Neutrophil (primary cell): ENCODE results near the gene THUMPD3.

ENCODE experiments used
- H3K27ac ChIP-seq: fragments of 200-600 bp; sonication (generic); 2 replicates; pipeline ENCODE4 v1.5.1; 2016; ENCODE audit warnings: mild to moderate bottlenecking, moderate library complexity
- H3K27me3 ChIP-seq: fragments of 200-600 bp; sonication (generic); 2 replicates; pipeline ENCODE4 v1.6.0; 2016; ENCODE audit warnings: mild to moderate bottlenecking
- H3K36me3 ChIP-seq: fragments of 200-600 bp; sonication (generic); 2 replicates; pipeline ENCODE4 v1.5.1; 2017
- H3K4me1 ChIP-seq, 2 experiments: fragments of 200-600 bp in 1 of 2; sonication (generic) in 1 of 2; 1 replicate in 1 of 2; 2 replicates in 1 of 2; pipeline versions ENCODE4 v1.5.1 to v1.6.1; 2013 to 2016; ENCODE audit warnings: low read depth in 1 of 2, low read length in 1 of 2, mild to moderate bottlenecking in 1 of 2, moderate library complexity in 1 of 2; ENCODE audit not compliant: control insufficient read depth in 1 of 2, insufficient read depth in 1 of 2
- H3K4me3 ChIP-seq, 2 experiments: fragments of 200-600 bp in 1 of 2; sonication (generic) in 1 of 2; 1 replicate in 1 of 2; 2 replicates in 1 of 2; pipeline ENCODE4 v1.5.1; 2013 to 2016; ENCODE audit warnings: low read depth in 1 of 2, low read length in 1 of 2, mild to moderate bottlenecking in 1 of 2, moderate library complexity in 1 of 2
- H3K9me3 ChIP-seq: fragments of 200-600 bp; sonication (generic); 2 replicates; pipeline ENCODE4 v1.5.1; 2016
- CTCF ChIP-seq: fragments of 200-600 bp; sonication (generic); IDR thresholded peaks from 2 replicates; pipeline ENCODE4 v1.5.1; 2016; ENCODE audit warnings: antibody characterized with exemption

Gene THUMPD3

GRCh38 chr3:9388142-9388541 is 25.3 kb downstream of the THUMPD3 start:
- Histone ChIP-seq H3K4me3 (no peak overlapping the region), H3K4me1 (peaks cover 48 to 68% of the 10 kb centered on the region in 2 experiments), H3K9me3 (no peaks in the 10 kb centered on the region), H3K27me3 (no peaks in the 10 kb centered on the region), H3K36me3 (peaks cover 38% of the 10 kb centered on the region), H3K27ac (no peak overlapping the region)
- TF ChIP-seq CTCF: no peak

GRCh38 chr3:9388562-9389272 is 25.9 kb downstream of the THUMPD3 start:
- Histone ChIP-seq H3K4me3 (no peak overlapping the region), H3K27ac (no peak overlapping the region), H3K27me3 (no peaks in the 10 kb centered on the region), H3K9me3 (no peaks in the 10 kb centered on the region), H3K36me3 (peaks cover 38% of the 10 kb centered on the region), H3K4me1 (peaks cover 54 to 74% of the 10 kb centered on the region in 2 experiments)
- TF ChIP-seq CTCF: no peak

- H3K9me3 ChIP-seq: no peaks in the 10 kb centered on the region
- TF ChIP-seq CTCF: no peak
- no peak overlapping the region for H3K4me3 ChIP-seq
- H3K4me1 ChIP-seq: peaks cover 61 to 74% of the 10 kb centered on the region in 2 experiments
- H3K27ac ChIP-seq: peak overlapping the region; percentile 74
- H3K27me3 ChIP-seq: no peaks in the 10 kb centered on the region
- H3K36me3 ChIP-seq: peaks cover 38% of the 10 kb centered on the region
Observed at GRCh38 chr3:9390265-9390888, 27.5 kb downstream of the THUMPD3 start.

GRCh38 chr3:9392041-9392440 is 29.2 kb downstream of the THUMPD3 start:
- H3K9me3 ChIP-seq: no peaks in the 10 kb centered on the region
- peak overlapping the region; percentile 74 for H3K27ac ChIP-seq
- H3K4me3 ChIP-seq: no peak overlapping the region
- peaks cover 58 to 68% of the 10 kb centered on the region in 2 experiments for H3K4me1 ChIP-seq
- peaks cover 38% of the 10 kb centered on the region for H3K36me3 ChIP-seq
- H3K27me3 ChIP-seq: no peaks in the 10 kb centered on the region
- TF ChIP-seq CTCF: no peak

GRCh38 chr3:9395570-9396300 is 32.9 kb downstream of the THUMPD3 start:
- TF ChIP-seq CTCF: no peak
- H3K27ac ChIP-seq: peak overlapping the region; percentile 99
- peaks cover 77 to 84% of the 10 kb centered on the region in 2 experiments for H3K4me1 ChIP-seq
- no peaks in the 10 kb centered on the region for H3K27me3 ChIP-seq
- peaks cover 6% of the 10 kb centered on the region for H3K36me3 ChIP-seq
- H3K9me3 ChIP-seq: no peaks in the 10 kb centered on the region
- H3K4me3 ChIP-seq: peak overlapping the region; percentile 75 to 93
